GM19455 (cell line): ENCODE results near the gene TLL2.

Source experiments
- ATAC-seq: cut with Tn5 transposase; IDR thresholded peaks from one replicate; pipeline ENCODE4 v1.9.1; 2021; ENCODE audit not compliant: unreplicated experiment

The TLL2 gene

GRCh38 chr10:96365571-96365970 is 148.2 kb downstream of the TLL2 start:
- ATAC-seq: no peak

- ATAC-seq: no peak
Observed at GRCh38 chr10:96360766-96361165, 153.0 kb downstream of the TLL2 start.

- ATAC-seq: no peak
Observed at GRCh38 chr10:96360331-96360730, 153.4 kb downstream of the TLL2 start.

- no peak for ATAC-seq
Observed at GRCh38 chr10:96359616-96360015, 154.1 kb downstream of the TLL2 start.

- ATAC-seq: no peak
Observed at GRCh38 chr10:96358851-96359540, 154.7 kb downstream of the TLL2 start, which contains the start of gene OPALIN. OPALIN (minus strand) TSS chr10:96359002; CDS start chr10:96358896, 106 bp downstream.

GRCh38 chr10:96357038-96357620 is 156.6 kb downstream of the TLL2 start:
- ATAC-seq: no peak

GRCh38 chr10:96352582-96352981 is 161.1 kb downstream of the TLL2 start:
- ATAC-seq: no peak

GRCh38 chr10:96352027-96352426 is 161.7 kb downstream of the TLL2 start:
- no peak for ATAC-seq

- ATAC-seq: no peak
Observed at GRCh38 chr10:96346295-96346694, 167.4 kb downstream of the TLL2 start.

GRCh38 chr10:96345222-96345621 is 168.5 kb downstream of the TLL2 start:
- ATAC-seq: no peak

GRCh38 chr10:96344178-96344577 is 169.5 kb downstream of the TLL2 start:
- no peak for ATAC-seq

- no peak for ATAC-seq
Observed at GRCh38 chr10:96342402-96342801, 171.3 kb downstream of the TLL2 start.

GRCh38 chr10:96341219-96342182 is 172.2 kb downstream of the TLL2 start:
- ATAC-seq: no peak

- ATAC-seq: peak; percentile 63
Observed at GRCh38 chr10:96339956-96340904, 173.5 kb downstream of the TLL2 start.

- no peak for ATAC-seq
Observed at GRCh38 chr10:96339383-96339782, 174.3 kb downstream of the TLL2 start.

GRCh38 chr10:96338279-96338925 is 175.3 kb downstream of the TLL2 start:
- no peak for ATAC-seq

GRCh38 chr10:96337106-96337505 is 176.6 kb downstream of the TLL2 start:
- no peak for ATAC-seq

- ATAC-seq: no peak
Observed at GRCh38 chr10:96334616-96335526, 178.9 kb downstream of the TLL2 start.

GRCh38 chr10:96333101-96333500 is 180.6 kb downstream of the TLL2 start:
- no peak for ATAC-seq
